ENCODE data around the gene IL17REL. TPM values are rescaled to one million over a fixed set of nuclear protein-coding genes. Genes with fewer than 3 reads are reported as not detected.

The IL17REL gene
- total RNA-seq, 1 experiment from 2014 or later: not detected

GRCh38 chr22:50008151-50009040 lies 4.2 kb downstream of the IL17REL start:
- no peak for DNase-seq (ENCODE audit: low read depth)

GRCh38 chr22:50007057-50007511 lies 5.5 kb downstream of the IL17REL start:
- DNase-seq (ENCODE audit: low read depth): no peak

- no peak for DNase-seq (ENCODE audit: low read depth)
Measured at GRCh38 chr22:50004918-50005317, 7.6 kb downstream of the IL17REL start.

- DNase-seq (ENCODE audit: low read depth): peak; percentile 19
Measured at GRCh38 chr22:50002791-50003190, 9.8 kb downstream of the IL17REL start.

GRCh38 chr22:50001388-50002231 lies 11.0 kb downstream of the IL17REL start:
- no peak for DNase-seq (ENCODE audit: low read depth)

- DNase-seq (ENCODE audit: low read depth): no peak
Measured at GRCh38 chr22:50000587-50001387, 11.8 kb downstream of the IL17REL start.

GRCh38 chr22:49999946-50000586 lies 12.5 kb downstream of the IL17REL start:
- DNase-seq (ENCODE audit: low read depth): no peak

GRCh38 chr22:49999063-49999945 lies 13.3 kb downstream of the IL17REL start:
- no peak for DNase-seq (ENCODE audit: low read depth)

GRCh38 chr22:49998718-49999062 lies 13.9 kb downstream of the IL17REL start:
- no peak for DNase-seq (ENCODE audit: low read depth)

- no peak for DNase-seq (ENCODE audit: low read depth)
Measured at GRCh38 chr22:49997932-49998717, 14.4 kb downstream of the IL17REL start.

GRCh38 chr22:49997251-49997599 lies 15.3 kb downstream of the IL17REL start:
- no peak for DNase-seq (ENCODE audit: low read depth)

GRCh38 chr22:49996518-49997250 lies 15.9 kb downstream of the IL17REL start:
- no peak for DNase-seq (ENCODE audit: low read depth)

- DNase-seq (ENCODE audit: low read depth): no peak
Measured at GRCh38 chr22:49996119-49996517, 16.4 kb downstream of the IL17REL start.

GRCh38 chr22:49995361-49996118 lies 17.0 kb downstream of the IL17REL start:
- no peak for DNase-seq (ENCODE audit: low read depth)

- no peak for DNase-seq (ENCODE audit: low read depth)
Measured at GRCh38 chr22:49995041-49995360, 17.6 kb downstream of the IL17REL start.

- no peak for DNase-seq (ENCODE audit: low read depth)
Measured at GRCh38 chr22:49994361-49995040, 18.1 kb downstream of the IL17REL start.

- no peak for DNase-seq (ENCODE audit: low read depth)
Measured at GRCh38 chr22:49993649-49994360, 18.8 kb downstream of the IL17REL start.
